ENCODE measurements around the gene SVOPL.
"Not testable (repeated sequence)": the region's sequence is repeated elsewhere in the genome, so short reads cannot be mapped to it uniquely, and the experiment has no call there.

Gene SVOPL

DNA sequence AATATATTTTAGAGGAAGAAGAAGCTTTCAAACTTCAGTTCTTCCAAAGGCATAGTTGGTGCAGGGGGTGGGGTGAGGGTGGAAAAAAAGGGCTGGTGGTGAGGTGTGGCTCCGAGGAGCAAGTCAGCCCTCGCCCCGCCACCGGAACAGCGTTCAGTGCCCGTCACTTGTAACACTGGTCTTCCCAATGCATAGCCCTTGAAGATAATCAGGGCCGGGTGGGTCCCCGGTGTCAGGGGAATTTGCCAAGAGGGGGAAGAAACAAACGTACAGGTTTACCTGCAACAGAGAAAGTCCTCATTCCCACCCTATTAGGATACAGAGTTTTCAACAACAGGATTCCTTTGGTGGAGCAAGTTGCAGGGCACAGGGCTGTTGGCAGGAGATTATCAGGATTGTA lies 1.5 kb downstream of the SVOPL start:
- no peak for DNase-seq (ENCODE audit: low read depth)

DNA sequence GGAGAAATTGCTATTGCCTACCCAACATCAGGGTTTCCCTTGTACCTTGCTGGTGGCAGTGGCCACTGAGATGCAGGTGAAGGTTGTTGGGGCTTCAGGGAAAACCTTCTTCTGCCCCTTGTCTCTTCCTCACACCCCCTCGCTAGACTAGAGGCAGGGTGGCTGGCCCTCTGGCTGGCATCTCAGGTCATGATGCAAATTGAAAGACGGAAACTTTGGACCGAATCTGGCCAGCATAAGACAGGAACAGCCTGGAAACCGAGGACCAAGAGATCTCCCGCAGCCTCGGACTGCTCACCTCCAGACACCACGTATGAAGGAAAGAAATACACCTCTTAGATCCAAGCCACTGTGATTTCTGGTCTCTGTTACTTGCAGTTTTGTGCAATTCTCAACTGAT lies 2.9 kb downstream of the SVOPL start:
- DNase-seq (ENCODE audit: low read depth): no peak

GRCh38 chr7:138697535-138698182 lies 3.5 kb downstream of the SVOPL start:
- DNase-seq (ENCODE audit: low read depth): no peak

DNA sequence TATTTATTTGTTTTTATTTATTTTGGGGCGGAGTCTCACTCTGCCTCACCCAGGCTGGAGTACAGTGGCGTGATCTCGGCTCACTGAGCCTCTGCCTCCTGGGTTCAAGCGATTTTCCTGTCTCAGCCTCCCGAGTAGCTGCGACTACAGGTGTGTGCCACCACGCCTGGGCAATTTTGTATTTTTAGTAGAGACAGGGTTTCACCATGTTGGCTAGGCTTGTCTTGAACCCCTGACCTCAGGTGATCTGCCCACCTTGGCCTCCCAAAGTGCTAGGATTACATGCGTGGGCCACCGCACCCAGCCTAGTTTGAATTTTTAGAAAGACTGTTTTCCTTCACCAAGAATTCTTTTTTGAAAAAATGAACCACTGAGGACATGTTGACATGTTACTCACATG lies 5.4 kb downstream of the SVOPL start:
- not testable (repeated sequence) for DNase-seq (ENCODE audit: low read depth)

DNA sequence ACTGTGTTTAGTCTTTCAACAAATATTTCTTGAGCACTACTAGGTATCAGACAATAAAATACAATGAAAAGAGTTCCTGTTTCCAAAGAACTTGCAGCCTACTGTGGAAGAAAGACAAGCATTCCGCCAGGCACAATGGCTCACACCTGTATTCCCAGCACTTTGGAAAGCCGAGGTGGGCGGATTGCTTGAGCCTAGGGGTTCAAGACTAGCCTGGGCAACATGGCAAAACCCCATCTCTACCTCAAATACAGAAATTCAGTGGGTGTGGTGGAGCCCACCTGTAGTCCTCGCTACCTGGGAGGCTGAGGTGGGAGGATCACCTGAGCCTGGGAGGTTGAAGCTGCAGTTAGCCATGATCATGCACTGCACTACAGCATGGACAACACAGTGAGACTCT lies 6.1 kb downstream of the SVOPL start:
- no peak for DNase-seq (ENCODE audit: low read depth)

GRCh38 chr7:138691178-138691577 lies 10.0 kb downstream of the SVOPL start:
- no peak for DNase-seq (ENCODE audit: low read depth)

DNA sequence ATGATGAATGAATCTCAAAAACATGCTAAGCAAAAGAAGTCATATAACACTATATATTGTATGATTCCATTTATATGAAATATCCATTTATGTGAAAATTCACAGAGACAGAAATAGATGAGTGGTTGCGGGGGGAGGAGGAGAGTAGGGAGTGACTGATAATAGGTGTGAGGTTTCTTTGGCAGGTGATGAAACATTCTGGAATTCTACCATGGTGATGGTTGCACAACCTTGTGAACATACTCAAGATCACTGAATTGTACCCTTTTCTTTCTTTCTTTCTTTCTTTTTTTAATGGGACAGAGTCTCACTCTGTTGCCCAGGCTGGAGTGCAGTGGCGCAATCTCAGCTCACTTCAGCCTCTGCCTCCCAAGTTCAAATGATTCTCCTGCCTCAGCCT lies 10.7 kb downstream of the SVOPL start:
- no peak for DNase-seq (ENCODE audit: low read depth)

DNA sequence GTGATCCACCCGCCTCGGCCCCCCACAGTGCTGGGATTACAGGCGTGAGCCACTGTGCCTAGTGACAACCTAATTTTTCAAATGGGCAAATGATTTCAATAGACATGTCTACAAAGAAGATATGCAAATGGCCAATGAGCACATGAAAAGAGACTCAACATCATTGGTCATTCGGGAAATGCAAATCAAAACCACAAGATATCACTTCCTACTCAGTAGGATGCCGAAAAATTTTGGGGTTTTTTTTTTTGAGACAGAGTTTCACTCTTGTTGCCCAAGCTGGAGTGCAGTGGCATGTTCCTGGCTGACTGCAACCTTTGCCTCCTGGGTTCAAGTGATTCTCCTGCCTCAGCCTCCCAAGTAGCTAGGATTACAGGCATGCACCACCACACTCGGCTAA lies 13.1 kb downstream of the SVOPL start:
- DNase-seq (ENCODE audit: low read depth): not testable (repeated sequence)

GRCh38 chr7:138684340-138684739 lies 16.8 kb downstream of the SVOPL start:
- peak; percentile 24 for DNase-seq (ENCODE audit: low read depth)

DNA sequence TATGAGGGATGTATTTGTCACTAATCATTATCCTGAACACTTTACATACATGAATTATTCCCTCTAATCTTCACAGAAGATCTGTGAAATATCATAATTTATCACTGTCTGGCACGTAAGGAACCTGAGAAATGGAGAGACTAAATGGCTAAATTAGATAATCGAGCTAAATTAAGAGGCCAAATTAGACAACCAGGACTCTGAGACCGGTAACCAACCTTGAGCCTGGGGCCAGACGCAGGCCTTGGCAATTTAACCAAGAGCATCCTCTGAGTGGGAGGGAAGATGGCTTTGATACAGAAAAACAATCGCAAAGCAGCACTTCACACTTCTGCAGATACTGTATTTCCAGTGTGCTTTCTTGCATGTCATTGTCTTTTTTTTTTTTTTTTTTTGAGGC lies 21.4 kb downstream of the SVOPL start:
- DNase-seq (ENCODE audit: low read depth): no peak

DNA sequence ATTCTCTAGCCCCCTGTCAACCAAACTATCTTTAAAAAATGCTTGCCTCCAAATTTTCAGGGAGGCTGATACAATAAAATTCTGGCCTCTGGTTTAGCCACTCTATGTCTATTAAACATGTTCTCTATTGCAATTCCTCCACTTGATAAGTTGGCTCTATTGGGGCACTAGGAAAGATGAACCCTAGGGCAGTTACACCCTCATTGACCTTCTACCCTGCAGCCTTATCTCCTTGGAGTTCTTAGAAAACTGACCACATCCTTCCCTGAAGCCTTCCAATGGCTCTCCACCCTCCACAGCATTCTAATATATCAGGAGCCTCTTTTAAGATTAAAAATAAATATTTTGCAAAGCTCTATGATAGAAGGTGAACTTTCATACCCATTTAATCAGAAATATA lies 30.6 kb downstream of the SVOPL start:
- DNase-seq (ENCODE audit: low read depth): no peak

DNA sequence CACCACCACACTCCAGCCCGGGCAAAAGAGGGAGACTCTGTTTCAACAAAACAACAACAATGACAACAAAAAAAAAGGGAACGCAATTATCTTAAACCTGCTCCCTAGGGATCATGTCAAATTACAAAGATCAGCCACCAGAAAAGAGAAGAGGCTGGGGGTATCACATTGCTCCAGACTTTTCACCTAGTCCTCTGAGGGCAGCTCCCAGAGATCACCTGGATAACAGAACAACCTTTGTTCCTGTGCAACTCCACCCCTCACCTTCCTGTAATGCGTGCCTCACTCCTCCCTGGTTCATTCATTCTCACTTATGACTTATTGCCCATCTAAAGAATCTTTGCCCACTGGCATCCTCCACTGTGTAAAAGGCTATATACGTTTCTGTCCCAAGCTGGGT lies 31.8 kb downstream of the SVOPL start:
- DNase-seq (ENCODE audit: low read depth): no peak

GRCh38 chr7:138668946-138669345 lies 32.2 kb downstream of the SVOPL start:
- DNase-seq (ENCODE audit: low read depth): no peak

- DNase-seq (ENCODE audit: low read depth): no peak
These were observed 32.9 kb downstream of the SVOPL start for GRCh38 chr7:138668229-138668596.

DNA sequence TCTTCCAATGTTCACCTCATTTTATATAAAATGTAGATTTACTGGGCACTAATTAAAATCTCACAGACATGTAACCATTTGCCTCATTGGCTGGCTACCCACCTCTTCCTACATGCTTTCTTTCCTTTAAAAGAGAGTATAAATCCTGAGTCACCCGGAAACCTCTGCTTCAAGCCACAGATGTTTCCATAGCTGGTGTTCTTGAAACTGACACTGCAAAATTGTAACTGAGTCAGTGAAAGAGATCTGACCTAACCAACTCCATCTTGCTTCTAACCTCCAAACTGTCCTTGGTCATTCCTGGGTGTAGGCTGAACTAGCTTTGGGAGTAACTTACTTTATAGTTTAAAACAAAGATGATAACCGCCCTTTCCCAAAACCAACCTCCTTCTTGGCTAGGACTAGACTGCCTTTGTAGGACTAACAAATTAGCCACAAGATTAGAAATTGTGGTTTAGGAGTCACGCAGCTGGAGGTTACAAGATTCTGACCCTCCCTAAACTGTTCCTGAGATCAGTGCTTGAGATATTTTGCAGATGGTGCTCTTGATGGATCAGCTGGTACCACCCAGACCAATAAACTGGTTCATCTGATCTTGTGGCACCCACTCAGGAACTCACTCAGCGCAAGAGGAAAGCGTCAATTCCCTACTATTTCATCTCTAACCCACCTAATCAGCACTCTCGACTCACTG lies 33.5 kb downstream of the SVOPL start:
- DNase-seq (ENCODE audit: low read depth): no peak

DNA sequence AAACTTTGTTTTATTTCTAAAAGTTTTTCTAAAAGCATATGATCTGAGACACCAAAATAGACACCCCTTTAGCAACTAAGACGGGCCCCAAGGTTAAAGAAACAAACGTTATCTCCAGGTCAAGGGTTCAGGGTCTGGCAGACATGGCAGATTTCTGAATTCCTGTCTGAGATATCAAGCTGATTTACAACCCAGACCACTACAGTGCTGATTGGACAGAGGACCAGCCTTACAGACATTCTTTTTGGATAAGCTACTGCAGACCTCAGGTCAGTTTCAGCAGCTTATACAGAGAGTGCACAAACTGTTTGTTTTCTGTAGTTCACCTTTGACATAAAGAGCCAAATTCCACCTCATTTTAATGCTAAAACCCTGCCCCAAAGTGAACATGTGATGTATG lies 34.8 kb downstream of the SVOPL start:
- DNase-seq (ENCODE audit: low read depth): peak; percentile 11

DNA sequence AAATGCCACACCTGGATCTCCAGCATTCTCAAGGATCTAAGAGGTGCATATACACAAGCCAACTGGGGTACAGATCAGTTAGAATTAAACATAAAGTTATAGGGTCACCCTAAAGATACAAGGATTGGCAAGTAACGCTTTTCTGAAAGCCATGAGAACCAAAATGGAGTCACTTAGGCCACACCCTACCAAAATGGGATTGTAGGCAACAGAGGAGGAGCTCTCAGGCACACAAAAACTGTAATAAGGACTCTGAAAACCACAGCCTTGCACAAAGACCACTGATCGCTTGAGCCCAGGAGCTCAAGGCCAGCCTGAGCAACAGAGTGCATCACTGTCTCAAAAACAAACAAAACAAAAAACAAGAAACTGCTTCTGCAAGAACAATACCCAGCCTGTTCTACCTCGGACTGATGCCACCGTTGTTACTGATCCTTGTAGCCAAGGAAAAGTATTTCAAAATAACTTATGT lies 35.5 kb downstream of the SVOPL start:
- DNase-seq (ENCODE audit: low read depth): no peak

- DNase-seq (ENCODE audit: low read depth): no peak
These were observed 35.9 kb downstream of the SVOPL start for GRCh38 chr7:138665249-138665648.

DNA sequence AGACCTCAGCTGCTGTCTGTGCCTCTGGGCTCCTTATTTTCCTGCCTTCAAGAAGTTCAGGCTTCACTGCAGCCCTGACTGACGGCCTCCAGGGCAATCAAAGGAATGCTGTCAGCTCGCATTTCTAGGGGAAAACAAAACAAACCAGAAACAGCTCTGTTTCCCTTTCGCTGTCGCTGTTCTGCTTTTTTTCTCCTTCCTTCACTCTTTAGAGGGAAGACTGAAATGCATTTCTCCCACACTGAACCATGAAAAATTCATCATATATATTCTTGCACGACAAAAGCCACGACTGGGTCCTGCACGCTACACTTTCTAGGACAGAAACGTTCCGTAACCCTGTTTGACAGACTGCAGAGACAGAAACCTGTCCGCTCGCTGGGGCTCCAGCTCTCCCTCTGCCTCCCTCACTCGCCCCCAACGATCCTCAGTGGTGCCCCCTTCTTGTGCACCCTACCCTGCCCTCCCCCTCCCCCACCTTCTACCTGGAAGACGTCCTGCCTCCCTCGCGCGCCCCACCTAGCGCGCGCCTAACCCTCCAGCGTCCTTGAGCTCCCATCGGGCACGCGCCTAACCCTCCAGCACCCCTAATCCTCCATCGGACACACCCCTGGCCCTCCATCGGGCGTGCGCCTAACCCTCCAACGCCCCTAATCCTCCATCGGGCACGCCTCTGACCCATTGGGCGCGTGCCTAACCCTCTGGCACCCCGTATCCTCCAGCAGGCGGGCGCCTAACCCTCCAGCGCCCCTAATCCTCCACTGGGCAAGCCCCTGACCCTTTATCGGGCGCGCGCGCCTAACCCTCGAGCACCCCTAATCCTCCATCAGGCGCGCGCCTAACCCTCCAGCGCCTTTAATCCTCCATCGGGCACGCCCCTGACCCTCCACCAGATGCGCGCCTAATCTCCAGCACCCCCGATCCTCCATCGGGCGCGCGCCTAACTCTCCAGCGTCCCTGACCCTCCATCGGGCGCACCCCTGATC lies 37.1 kb downstream of the SVOPL start:
- peak; percentile 25 for DNase-seq (ENCODE audit: low read depth)

- DNase-seq (ENCODE audit: low read depth): no peak
These were observed 38.2 kb downstream of the SVOPL start for GRCh38 chr7:138662991-138663320.

- no peak for DNase-seq (ENCODE audit: low read depth)
These were observed 38.8 kb downstream of the SVOPL start for GRCh38 chr7:138662076-138662990.
